Stimulated activated CD8-positive, alpha-beta memory T cell treated with anti-CD3 and anti-CD28 coated beads, Interleukin-15, amount 100 ng/mL, for 4 hours (primary cell): ENCODE measurements around the gene AGFG1.

Experiments
- DNase-seq, 2 donors: peaks; one replicate each; pipeline ENCODE4 v3.0.0-alpha.2; 2020; ENCODE audit warnings: low read depth in 2 of 2

Gene AGFG1

DNA sequence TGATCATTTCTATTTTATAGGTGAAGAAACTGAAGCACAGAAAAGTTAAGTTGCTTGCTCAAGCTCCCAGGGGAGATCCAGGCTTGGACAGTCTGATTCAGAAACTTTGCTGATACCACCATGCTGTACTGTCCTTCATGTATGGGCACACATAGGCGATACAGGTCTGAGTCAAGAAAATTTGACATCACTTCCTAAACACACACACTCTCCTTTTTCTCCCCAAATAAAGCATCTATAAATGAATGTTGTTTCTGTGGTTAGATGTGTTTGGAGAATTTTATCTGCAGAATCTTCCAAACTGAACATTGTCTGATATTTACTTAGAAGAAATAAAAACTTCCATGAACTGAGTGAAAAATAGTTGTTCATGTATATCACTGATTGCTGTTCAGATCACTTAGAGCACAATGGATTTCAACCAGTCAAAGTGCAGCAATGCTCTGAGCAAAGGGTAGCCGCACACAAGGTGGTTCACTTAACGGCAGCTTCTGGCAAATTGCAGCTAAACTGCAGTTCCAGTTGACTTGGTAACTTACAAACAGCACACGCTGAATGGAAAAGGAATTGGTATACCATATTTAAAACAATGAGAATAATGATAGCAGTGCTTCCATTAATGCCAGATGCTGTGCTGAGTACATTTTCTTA is 10.0 kb upstream of the AGFG1 start:
- DNase-seq = no peak

DNA sequence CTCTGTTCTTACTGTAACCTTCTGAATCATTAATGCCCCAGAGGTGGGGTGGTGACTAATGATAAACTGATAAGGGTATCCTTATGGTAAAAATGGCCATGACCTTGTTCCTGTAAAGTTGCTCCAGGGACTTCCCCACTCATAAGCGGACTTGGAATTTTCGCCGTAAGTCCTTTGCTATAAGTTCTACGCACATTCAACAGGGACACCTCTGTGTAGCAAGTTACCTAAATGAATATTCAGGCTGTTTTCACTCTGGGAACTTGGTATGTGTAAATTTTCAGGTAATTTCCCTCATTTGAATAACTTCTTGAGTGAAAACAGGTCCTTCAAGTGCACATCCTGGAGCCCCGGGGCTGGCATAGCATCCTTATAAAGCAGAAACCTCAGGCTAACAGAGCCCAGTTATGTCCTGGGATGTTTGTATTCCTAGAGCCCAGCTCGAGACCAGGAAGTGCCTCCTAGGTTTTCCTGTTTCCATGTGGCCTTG is 9.4 kb upstream of the AGFG1 start:
- DNase-seq = no peak

DNA sequence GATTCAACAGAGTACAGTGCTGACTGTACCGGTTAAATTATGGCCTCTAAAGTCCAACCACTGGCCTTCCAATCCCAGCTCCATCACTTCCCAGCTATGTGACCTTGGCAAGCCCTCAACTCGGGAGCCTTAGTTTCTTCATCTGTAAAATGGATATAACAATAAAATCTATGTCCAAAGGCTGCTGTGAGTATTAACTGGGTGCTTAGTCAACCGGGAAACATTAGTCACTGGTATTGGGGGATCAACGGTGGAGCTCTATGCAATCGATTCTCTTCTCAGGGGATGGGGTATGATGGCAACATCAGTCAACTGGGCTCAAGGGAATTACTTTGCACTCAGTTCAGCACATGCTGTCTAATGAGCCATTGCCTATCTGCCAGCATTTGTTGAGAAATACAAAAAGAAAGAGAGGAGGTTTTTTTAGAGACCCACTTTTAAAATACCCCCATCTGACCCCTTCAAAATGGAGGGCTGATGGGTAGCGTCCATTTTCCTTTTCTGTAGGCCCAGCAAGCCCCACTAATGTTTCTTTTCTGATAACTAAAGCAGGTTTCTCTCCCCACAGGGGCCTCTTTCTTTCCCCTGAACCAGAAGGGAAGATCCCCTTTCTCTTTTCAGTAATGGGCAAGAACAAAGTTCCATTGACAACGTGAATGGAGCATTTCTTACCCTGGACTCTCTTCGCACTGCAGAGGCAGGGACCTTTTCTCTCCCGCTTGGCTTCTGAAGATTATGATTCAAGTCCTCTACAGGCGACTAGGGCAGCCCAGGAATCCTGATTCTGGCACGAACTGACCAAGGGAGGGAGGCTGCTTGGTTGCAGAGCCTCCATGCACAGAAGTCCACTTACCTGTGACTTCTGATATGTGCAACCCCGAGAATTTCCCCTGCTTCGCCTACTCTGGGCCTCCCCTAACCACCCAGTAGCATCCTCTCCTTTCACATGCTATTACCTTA is 8.7 kb upstream of the AGFG1 start:
- no peak for DNase-seq

DNA sequence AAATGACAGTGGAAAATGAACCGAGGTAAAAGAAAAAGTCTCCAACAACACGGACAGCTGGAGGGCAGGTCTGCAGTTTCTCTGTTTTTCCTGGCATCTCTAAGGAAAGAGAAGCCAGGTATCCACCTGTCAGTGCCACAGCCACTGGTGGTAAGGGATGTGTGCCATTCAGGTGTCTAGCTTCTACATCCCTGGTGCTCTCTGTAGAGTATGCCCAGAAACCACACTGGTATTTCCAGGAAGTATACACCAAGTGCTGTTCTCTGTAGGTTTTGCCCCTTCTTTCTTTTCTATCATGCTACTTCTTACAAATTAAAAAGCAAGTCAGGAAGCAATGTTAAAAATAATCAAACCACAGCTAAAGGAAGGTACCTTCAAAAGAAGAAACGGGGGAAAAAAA is 7.6 kb upstream of the AGFG1 start:
- no peak for DNase-seq

DNA sequence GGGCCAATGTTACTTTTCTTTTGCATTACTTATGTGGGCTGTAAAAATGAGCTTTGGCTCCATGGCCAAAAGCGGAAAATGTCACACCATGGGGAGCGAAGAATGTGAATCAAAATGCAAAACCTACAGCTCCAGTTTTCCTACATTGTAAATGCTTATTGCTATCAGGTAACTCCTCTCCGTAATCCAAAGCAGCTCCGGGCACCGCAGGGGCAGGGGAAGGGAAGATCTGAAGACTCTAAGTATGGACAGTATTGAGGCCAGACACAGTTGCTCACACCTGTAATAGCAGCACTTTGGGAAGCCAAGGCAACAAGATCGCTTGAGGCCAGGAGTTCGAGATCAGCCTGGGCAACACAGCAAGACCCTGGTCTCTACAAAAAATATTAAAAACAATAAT is 7.1 kb upstream of the AGFG1 start:
- DNase-seq = no peak

DNA sequence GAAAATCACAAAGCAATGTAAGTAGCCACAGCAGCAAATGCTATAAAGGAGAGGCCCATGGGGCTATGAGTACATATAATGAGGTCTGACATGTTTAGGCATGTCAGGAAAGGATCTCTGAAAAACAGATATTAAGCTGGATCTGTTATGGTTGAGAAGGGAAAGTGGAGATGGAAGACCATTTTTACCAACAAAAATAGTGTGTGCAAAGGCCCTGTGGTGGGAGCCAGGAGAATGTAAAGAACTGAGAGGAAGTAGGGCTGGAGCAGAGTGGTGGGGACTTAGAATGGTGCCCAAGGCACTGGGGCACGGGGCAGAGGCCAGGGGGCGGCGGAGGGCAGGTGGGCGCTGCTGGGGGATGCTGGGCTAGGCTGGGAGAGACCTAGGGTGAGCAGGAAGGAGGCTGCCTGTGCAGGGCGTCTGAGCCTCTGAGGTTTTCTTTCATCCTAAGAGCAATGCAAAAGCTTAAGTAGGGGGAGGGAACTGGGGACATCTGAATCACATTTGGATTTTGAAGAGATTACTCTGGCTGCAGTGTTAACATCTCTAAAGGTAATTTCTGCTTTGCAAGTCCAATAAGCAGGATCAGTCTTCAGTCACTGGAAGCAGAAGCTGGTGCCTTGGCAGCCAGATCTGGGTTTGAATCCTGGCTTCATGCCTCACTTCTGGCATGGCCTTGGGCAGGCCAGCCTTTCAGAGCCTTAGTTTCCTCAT is 4.9 kb upstream of the AGFG1 start:
- no peak for DNase-seq

DNA sequence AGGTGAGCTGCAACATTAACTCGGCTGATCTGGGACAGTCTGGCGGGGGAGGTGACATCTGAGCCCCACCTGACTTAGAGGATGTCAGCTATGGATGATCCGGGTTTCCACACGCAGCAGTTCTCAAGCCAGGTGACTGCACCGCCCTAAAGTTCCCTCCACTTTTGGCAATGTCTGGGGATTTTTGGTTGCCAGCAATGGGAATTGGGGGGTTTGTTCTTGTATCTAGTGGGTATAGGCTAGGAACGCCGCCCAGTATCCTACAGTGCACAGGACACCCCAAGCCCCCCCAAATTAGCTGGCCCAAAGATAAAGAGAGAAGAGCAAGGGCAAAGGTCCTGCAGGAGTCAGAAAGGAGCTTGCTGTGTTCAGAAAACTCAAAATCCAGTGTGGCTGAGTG is 544 bp upstream of the AGFG1 start:
- DNase-seq = no peak

DNA sequence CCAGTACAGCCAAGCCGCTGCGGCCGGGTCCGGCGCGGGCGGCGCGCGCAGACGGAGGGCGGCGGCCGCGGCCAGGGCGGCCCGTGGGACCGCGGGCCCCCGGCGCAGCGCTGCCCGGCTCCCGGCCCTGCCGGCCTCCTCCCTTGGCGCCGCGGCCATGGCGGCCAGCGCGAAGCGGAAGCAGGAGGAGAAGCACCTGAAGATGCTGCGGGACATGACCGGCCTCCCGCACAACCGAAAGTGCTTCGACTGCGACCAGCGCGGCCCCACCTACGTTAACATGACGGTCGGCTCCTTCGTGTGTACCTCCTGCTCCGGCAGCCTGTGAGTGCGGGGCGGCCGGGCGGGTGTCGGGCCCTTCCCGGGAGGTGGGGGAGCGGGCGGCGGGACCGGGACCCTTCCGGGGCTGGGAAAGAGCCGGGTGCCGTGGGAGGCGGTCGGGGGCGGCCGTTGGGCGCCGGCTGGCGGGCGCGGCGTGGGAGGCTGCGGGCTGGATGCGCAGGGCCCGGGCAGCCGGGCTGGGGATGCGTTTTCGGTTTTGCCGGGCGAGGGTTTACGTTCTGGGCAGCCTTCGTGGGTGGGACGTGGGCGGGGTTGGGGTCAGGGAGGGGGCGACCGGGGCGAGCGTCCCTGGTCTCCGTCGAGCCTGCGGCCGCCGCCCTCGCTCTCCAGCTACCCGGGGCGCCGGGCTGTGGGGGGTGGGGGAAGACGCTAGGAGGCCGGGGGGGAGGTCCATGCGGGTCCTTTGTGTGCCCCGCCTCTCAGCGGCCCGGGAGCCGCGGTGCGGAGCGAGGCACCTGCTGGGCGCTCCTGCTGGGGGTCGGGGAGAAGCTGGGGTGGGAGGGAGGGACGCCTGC is 537 bp downstream of the AGFG1 start:
- DNase-seq = peak in 1 of 2 donors; percentile 35

DNA sequence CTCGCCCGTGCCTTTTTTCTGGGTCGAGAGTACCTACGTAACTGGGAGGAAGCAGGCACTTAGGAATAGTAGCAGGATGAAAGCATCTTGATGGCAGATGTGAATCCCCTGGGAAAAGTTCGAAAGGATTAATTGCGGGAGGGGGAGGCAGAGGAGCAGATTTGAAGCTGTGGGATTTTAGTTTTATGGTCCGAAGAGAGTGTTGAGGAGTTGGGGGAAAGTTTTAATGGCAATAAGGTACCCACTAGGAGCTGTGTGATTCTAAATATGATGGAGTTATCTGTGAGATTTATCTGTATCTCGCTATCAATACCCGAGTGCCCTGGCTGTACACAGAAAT is 1.1 kb downstream of the AGFG1 start:
- DNase-seq = no peak

DNA sequence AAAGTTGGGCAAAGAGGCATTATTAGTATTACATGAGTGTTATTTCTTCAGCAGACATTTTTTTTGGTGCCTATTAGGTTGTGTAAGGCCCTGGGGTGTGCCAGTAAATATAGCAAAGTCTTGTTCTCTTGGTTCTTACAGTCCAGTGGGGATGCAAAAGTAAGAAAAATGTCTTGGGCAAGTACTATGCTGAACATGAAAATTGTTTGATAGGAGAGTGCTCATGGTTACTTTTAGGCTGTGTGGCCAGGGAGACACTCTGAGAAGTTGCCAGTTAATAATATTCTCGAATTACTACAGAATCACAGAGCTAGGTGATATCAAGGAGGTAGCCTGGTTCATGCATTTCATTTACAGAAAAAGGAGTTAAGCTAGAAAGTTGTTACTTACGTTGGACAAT is 1.9 kb downstream of the AGFG1 start:
- DNase-seq = no peak

DNA sequence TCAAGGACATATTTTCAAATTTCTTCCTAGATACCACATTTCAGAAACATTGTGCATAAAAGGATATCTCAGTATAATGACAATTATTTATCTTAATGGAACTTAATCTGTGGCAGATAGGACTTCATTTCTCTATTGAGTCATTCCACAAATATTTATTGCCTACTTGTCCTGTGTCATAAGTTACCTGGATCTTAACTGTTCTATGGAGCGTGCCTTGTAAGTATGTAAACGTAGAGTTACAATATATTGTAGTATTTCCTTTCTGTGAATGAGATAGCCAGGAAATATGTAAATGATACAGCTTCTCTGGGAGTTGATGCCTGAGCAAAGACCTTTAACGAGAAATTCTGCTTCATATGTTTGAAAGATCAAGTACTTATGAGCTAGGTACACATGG is 2.5 kb downstream of the AGFG1 start:
- DNase-seq = no peak

DNA sequence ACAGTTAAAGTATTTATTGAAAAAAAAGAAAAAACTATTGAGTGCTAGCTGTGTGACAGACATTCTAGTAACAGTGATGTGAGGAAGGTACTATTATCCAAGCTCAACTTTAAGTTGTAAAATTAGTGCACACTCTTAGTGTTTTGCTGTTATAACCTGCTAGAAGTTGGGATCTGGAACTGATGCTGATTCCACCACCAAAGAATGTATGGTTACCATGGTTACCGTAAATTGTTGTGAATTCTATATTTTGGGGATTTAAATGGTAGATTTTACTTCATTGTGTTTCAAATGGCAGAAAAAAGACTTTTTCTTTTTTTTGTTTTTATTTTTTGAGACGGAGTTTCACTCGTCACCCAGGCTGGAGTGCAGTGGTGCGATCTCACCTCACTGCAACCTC is 5.3 kb downstream of the AGFG1 start:
- DNase-seq = no peak

DNA sequence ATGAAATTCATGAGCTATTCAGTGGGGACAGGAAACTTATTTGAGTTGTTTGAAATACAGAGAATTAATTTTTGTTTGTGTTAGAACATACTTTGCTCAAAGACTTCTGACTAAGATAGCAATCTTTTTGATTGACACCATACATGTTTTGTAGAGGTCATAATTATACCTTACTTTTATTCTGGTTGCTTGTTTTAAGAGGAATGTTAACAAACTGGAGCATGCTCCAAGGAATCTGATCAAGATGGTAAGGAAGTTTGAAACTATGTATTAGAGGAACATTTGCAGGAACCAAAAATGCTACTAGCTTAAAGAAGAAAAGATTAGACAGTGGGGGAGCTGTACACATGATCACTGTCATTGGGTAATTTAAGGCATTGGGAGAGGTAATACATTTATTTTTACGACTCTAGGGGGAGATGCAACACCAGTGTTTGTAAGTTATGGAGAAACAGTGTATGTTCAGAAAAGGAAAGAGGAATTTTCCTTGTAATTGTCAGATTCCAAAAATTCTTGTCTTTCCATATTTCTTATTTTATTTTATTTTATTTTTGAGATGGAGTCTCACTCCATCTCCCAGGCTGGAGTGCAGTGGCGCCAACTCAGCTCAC is 8.0 kb downstream of the AGFG1 start:
- no peak for DNase-seq

DNA sequence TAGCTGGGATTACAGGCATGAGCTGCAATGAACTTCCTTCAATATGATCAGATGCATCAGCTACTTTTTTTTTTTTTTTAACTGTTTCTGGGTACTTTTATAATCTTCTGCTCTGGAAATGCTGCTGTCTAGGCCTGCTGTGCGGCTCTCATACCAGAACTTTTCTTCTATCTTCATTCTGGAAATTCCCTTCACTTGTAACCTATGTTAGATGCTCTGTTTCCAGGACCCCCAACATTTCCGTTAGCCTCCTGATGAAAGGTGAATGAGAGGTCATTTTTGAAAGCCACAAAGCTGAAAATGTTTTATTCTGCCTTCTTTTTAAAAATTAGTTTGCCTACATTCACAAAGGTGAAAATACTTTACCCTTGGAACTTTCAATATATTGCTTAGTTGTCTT is 8.6 kb downstream of the AGFG1 start:
- DNase-seq = no peak

DNA sequence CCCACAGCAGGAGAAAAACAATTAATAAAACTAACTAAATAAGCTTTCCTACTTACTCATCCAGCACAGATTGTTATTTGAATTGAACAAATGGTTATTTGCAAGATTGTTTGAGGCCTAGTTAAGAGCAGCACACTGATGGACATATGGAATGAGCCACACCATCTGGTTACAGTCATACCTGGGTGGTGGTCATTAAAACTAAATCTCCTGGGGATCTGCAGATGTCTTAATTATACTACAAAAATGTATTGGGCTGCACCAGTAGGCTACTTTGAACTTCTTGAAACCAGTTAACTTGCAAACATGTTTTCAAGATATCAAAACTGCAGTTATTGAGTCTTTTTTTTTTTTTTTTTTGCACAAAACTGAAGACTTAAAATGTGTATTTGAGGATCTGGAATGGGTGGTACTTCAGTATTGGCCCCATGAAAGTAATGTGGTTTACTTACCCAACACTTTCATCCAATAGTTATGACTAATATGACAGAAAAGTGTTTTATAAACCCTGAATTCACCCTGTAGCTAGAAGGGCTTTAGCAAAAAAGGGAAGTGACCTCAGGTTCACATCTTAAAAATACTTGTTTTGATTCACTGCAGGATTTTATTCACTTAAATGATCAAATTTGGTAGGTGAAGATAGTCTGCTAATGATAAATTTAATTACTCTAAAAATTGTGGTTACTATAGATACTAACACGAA is 10.8 kb downstream of the AGFG1 start:
- DNase-seq = no peak

DNA sequence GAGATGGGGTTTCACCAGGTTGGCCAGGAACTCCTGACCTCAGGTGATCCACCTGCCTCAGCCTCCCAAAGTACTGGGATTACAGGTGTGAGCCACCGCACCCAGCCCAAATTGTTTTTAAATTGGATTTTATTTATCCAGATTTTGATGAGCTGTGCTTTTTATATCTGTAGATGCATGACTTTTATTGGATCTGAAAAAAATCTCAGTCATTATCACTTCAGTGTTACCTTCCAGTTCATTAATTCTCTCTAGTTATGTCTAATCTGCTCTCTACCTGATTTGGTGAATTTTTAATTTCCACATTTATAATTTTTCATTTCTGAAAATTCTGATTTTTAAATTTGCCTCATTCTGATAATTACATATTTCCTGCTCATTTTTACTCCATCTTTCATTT is 13.5 kb downstream of the AGFG1 start:
- DNase-seq = no peak

DNA sequence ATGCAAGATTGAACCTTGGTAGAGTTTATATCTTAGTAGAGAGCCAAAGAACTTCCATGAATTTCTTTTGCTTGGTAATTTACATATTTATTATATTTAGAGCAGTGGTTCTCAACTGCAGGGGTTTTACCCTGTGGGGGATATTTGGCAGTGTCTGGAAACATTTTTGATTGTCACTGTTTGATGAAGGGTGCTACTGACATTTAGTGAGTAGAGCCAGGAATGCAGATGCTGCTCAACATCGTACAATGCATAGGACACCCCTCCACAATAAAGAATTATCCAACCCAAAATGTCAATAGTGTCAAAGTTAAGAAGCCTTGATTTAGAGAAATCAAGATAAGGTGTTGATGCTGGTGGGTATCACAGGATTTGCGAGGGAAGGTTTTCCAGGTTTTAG is 14.7 kb downstream of the AGFG1 start:
- DNase-seq = no peak

DNA sequence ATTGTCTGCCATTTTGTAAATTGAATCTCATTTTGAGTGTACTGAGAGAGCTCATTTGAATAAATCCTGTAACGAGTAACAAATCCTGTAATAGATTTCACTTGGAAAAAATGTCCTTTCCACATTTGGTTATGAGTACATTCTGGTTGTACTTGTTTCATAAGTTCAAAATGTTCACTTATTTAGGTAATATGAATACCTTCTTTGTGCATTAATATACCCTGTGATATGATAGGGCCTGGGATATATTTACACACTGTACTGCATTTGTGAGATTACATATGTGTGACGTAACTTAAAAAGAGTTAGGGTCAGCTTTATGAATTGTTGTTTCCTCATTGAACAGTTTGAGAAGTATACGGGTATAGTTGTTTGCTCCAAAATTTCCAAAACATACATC is 16.1 kb downstream of the AGFG1 start:
- DNase-seq = no peak

DNA sequence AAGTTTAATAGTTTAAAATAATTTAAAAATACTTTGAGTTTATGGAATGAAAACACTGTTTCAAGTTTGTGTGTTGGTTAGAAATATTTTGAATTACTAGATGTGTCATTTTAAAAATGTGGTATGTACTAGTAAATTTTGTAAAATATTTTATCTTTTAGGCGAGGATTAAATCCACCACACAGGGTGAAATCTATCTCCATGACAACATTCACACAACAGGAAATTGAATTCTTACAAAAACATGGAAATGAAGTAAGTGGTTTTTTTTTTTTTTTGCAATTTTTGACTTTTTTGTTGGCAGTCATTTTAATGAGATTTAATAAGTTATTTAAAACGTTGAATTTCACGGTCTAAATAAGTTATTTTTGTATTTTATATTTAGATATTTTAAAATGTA is 19.4 kb downstream of the AGFG1 start:
- no peak for DNase-seq

DNA sequence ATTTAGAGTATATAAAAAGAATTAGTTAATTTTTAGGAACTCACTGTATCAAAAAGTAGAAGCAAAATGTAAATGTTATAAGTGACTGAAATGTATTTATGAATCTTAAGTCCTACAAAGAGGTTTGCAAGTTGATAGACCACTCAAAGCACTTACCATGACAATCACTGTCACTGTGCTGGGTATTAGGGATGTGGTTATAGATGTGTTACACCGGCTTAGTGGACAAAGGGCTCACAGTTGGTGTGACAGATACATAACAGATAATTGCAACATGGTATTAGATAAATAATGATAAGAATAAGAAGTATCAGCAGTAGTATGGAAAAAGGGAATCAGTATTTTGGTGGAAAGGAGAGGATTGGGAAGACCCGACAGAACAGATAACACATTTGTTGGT is 21.6 kb downstream of the AGFG1 start:
- no peak for DNase-seq

DNA sequence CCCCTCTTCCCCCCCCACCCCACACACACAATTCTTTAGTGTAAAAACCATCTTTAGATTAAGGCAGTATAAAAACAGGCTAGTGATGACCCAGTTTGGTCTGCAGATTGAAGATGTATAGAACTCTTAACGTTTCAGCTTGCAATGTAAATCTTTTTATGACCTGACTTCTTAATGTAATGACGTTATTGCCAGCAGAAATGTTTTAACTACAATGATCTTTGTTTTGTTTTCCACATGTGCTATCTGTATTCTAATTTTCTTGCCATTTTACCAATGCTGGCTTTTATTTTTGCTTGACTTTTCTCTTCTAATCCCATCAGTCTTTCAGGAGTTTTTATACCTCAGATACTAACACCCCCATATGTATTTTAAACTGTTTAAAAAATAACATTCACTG is 25.2 kb downstream of the AGFG1 start:
- DNase-seq = no peak
